ENCODE measurements around the gene ANK2.

DNA sequence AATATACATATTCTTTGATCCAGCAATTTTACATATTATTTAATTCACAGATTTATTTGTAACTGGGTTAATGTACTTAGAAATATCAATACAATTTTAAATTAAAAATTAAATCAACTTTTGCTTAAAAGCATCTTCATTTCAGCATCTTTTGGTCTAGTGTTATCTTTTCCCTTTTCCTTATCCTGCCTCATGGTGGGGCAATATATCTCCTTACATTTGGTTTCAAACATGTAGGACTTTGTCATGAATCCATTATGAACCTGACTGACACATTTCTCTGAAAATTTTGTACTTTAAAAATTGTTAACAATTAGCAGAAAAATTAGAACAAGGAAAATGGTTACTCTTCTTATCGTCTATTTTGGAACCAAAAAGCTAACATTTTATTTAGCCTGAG is 42.8 kb upstream of the ANK2 start:
- TF ChIP-seq, protein P1, sequence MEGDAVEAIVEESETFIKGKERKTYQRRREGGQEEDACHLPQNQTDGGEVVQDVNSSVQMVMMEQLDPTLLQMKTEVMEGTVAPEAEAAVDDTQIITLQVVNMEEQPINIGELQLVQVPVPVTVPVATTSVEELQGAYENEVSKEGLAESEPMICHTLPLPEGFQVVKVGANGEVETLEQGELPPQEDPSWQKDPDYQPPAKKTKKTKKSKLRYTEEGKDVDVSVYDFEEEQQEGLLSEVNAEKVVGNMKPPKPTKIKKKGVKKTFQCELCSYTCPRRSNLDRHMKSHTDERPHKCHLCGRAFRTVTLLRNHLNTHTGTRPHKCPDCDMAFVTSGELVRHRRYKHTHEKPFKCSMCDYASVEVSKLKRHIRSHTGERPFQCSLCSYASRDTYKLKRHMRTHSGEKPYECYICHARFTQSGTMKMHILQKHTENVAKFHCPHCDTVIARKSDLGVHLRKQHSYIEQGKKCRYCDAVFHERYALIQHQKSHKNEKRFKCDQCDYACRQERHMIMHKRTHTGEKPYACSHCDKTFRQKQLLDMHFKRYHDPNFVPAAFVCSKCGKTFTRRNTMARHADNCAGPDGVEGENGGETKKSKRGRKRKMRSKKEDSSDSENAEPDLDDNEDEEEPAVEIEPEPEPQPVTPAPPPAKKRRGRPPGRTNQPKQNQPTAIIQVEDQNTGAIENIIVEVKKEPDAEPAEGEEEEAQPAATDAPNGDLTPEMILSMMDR (IDR thresholded peaks at IDR 0.05; ENCODE audit: insufficient read depth, low read length) = no peak
- TF ChIP-seq, protein P2, sequence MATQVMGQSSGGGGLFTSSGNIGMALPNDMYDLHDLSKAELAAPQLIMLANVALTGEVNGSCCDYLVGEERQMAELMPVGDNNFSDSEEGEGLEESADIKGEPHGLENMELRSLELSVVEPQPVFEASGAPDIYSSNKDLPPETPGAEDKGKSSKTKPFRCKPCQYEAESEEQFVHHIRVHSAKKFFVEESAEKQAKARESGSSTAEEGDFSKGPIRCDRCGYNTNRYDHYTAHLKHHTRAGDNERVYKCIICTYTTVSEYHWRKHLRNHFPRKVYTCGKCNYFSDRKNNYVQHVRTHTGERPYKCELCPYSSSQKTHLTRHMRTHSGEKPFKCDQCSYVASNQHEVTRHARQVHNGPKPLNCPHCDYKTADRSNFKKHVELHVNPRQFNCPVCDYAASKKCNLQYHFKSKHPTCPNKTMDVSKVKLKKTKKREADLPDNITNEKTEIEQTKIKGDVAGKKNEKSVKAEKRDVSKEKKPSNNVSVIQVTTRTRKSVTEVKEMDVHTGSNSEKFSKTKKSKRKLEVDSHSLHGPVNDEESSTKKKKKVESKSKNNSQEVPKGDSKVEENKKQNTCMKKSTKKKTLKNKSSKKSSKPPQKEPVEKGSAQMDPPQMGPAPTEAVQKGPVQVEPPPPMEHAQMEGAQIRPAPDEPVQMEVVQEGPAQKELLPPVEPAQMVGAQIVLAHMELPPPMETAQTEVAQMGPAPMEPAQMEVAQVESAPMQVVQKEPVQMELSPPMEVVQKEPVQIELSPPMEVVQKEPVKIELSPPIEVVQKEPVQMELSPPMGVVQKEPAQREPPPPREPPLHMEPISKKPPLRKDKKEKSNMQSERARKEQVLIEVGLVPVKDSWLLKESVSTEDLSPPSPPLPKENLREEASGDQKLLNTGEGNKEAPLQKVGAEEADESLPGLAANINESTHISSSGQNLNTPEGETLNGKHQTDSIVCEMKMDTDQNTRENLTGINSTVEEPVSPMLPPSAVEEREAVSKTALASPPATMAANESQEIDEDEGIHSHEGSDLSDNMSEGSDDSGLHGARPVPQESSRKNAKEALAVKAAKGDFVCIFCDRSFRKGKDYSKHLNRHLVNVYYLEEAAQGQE (IDR thresholded peaks at IDR 0.05; ENCODE audit: insufficient replicate concordance, low read depth) = no peak
